H1 (cell line): ENCODE data around the gene ARMH2. TPM values are rescaled to one million over a fixed set of nuclear protein-coding genes. Genes with fewer than 3 reads are reported as not detected.

Experiments
- BACH1 ChIP-seq: IDR thresholded peaks from 2 replicates; pipeline ENCODE4 v1.6.1; 2012; ENCODE audit warnings: low read length, improper control_type of control experiment
- CBX5 ChIP-seq: fragments of 300-800, 300-1000 bp; sonication (generic); IDR thresholded peaks from 2 replicates; pipeline ENCODE4 v1.7.1; 2016; ENCODE audit warnings: antibody characterized with exemption, low read length, low read depth
- CHD7 ChIP-seq: fragments of 300-600 bp; sonication (generic); IDR thresholded peaks from 2 replicates; pipeline ENCODE4 v1.7.1; 2012; ENCODE audit warnings: low read length, moderate library complexity, mild to moderate bottlenecking, inconsistent platforms; ENCODE audit not compliant: insufficient replicate concordance
- CREB1 ChIP-seq: IDR thresholded peaks from 2 replicates; pipeline ENCODE4 v1.6.1; 2012; ENCODE audit warnings: inconsistent platforms
- EGR1 ChIP-seq: IDR thresholded peaks from 2 replicates; pipeline ENCODE4 v1.6.1; 2011; ENCODE audit warnings: low read depth, low read length, borderline replicate concordance
- GTF2F1 ChIP-seq: IDR thresholded peaks from 2 replicates; pipeline ENCODE4 v1.6.1; 2012; ENCODE audit warnings: low read depth, low read length, improper control_type of control experiment, borderline replicate concordance
- JUND ChIP-seq: IDR thresholded peaks from 2 replicates; pipeline ENCODE4 v1.6.1; 2011; ENCODE audit warnings: mild to moderate bottlenecking, improper control_type of control experiment, low read length
- RAD21 ChIP-seq, 2 experiments: IDR thresholded peaks in 1 of 2; conservative IDR thresholded peaks in 1 of 2; 2 replicates each; pipeline ENCODE4 v1.6.1; 2011; ENCODE audit warnings: low read depth in 2 of 2, low read length in 2 of 2, improper control_type of control experiment in 1 of 2, inconsistent platforms in 1 of 2, mild to moderate bottlenecking in 1 of 2, moderate library complexity in 1 of 2
- SAP30 ChIP-seq: fragments of 300-600 bp; sonication (generic); IDR thresholded peaks from 2 replicates; pipeline ENCODE4 v1.7.1; 2012; ENCODE audit warnings: low read length, moderate library complexity, mild to moderate bottlenecking, inconsistent platforms; ENCODE audit not compliant: insufficient read depth, insufficient replicate concordance
- SP4 ChIP-seq: IDR thresholded peaks from 2 replicates; pipeline ENCODE4 v1.6.1; 2012; ENCODE audit warnings: low read length, inconsistent platforms
- polyA plus RNA-seq, 7 experiments: library from polyadenylated mRNA; depleted of rRNA in 3 of 7; stranded (reverse) in 5 of 7; unstranded in 2 of 7; fragments of >200 nt in 5 of 7; fragments of 200-250 nt in 2 of 7; gene quantifications; 1 replicate in 5 of 7; 2 replicates in 1 of 7; 4 replicates in 1 of 7; pipeline versions ENCODE4 v1.2.1 to v1.2.3, GENCODE V29; 2011 to 2013; ENCODE audit warnings: missing spikeins in 2 of 7, mixed read lengths in 2 of 7
- total RNA-seq: library from RNA; stranded (reverse); fragmentation: NEBNext Ultra II Directional; extraction: Animal tissue kit (Norgen Biotek cat#: 25700); gene quantifications from 2 replicates; pipeline ENCODE4 v1.2.1, GENCODE V29; 2021

ARMH2 gene
- total and polyA plus RNA-seq, 2 of the 8 experiments (the other 6 are each of a cell fraction or from before 2014, with no cell fraction given) = not detected

- TF ChIP-seq CHD7 = no peak
- TF ChIP-seq RAD21 (IDR thresholded peaks at IDR 0.05 in 1 of 2, conservative IDR thresholded peaks at IDR 0.05 in 1 of 2; ENCODE audit: low read depth in 2 of 2, low read length in 2 of 2) = no peak
- no peak for TF ChIP-seq CBX5
- 0 out of 2 replicates have a peak, but pooled peaks have one; percentile 39 for TF ChIP-seq GTF2F1
- TF ChIP-seq SAP30 = peak; percentile 97
- TF ChIP-seq BACH1 = no peak
- TF ChIP-seq SP4 = peak; percentile 83
- 0 out of 2 replicates have a peak, but pooled peaks have one; percentile 10 for TF ChIP-seq JUND
- no peak for TF ChIP-seq EGR1
- TF ChIP-seq CREB1 = peak; percentile 12; the same call in 1 of the 2 replicates
Observed at GRCh38 chr6:24774696-24775519, 23.8 kb downstream of the ARMH2 start, which contains the start of gene GMNN (continued).
